GM19463 (cell line): ENCODE results near the gene ARMC7.
A peak's percentile ranks its signal among the peaks of the same experiment; 100 is the strongest.
"Not testable (repeated sequence)": the region's sequence is repeated elsewhere in the genome, so short reads cannot be mapped to it uniquely, and the experiment has no call there.

Experiments used
- ATAC-seq: cut with Tn5 transposase; IDR thresholded peaks from one replicate; pipeline ENCODE4 v1.9.1; 2021; ENCODE audit warnings: mild to moderate bottlenecking, moderate library complexity; ENCODE audit not compliant: unreplicated experiment

Gene ARMC7

GRCh38 chr17:75151930-75152329, 42.2 kb downstream of the ARMC7 start:
- ATAC-seq: no peak

GRCh38 chr17:75152523-75152921, 42.8 kb downstream of the ARMC7 start:
- ATAC-seq: no peak

GRCh38 chr17:75152922-75153779, 43.4 kb downstream of the ARMC7 start:
- no peak for ATAC-seq

- ATAC-seq: no peak
These were observed 44.0 kb downstream of the ARMC7 start for GRCh38 chr17:75153780-75154194.

GRCh38 chr17:75154195-75155106, 44.7 kb downstream of the ARMC7 start, which contains the start of gene JPT1:
TSS of gene JPT1 (minus strand) at chr17:75154512. CDS start at chr17:75154397, 115 bp downstream.
- peak; percentile 97 for ATAC-seq

- ATAC-seq: no peak
These were observed 45.4 kb downstream of the ARMC7 start for GRCh38 chr17:75155191-75155601.

GRCh38 chr17:75158480-75158879, 48.7 kb downstream of the ARMC7 start:
- not testable (repeated sequence) for ATAC-seq

- no peak for ATAC-seq
These were observed 49.6 kb downstream of the ARMC7 start for GRCh38 chr17:75159196-75160031.

GRCh38 chr17:75160211-75160610, 50.4 kb downstream of the ARMC7 start:
- ATAC-seq: no peak

- no peak for ATAC-seq
These were observed 53.3 kb downstream of the ARMC7 start for GRCh38 chr17:75163074-75163473.

- ATAC-seq: not testable (repeated sequence)
These were observed 54.8 kb downstream of the ARMC7 start for GRCh38 chr17:75164606-75165005.

- ATAC-seq: no peak
These were observed 59.2 kb downstream of the ARMC7 start for GRCh38 chr17:75168998-75169397.

GRCh38 chr17:75173526-75173925, 63.8 kb downstream of the ARMC7 start:
- no peak for ATAC-seq

- ATAC-seq: no peak
These were observed 65.2 kb downstream of the ARMC7 start for GRCh38 chr17:75174996-75175395.

GRCh38 chr17:75176625-75177024, 66.9 kb downstream of the ARMC7 start:
- no peak for ATAC-seq

- ATAC-seq: no peak
These were observed 68.7 kb downstream of the ARMC7 start for GRCh38 chr17:75178453-75178852.
